Nephron (organoid): Measurements from ENCODE around the gene THRB.

Experiments used
- H3K27ac Mint-ChIP-seq, 3 experiments: 2 replicates each; pipeline ENCODE4 v1.8.0; 2020; ENCODE audit warnings: mixed read lengths in 3 of 3, mild to moderate bottlenecking in 2 of 3, moderate library complexity in 1 of 3
- H3K27me3 Mint-ChIP-seq: 2 replicates; pipeline ENCODE4 v1.8.0; 2021; ENCODE audit warnings: low read depth, mild to moderate bottlenecking, moderate library complexity, mixed read lengths
- H3K36me3 Mint-ChIP-seq: 2 replicates; pipeline ENCODE4 v1.8.0; 2020; ENCODE audit warnings: low read depth, mixed read lengths
- H3K4me1 Mint-ChIP-seq: 2 replicates; pipeline ENCODE4 v1.8.0; 2020; ENCODE audit warnings: mixed read lengths
- H3K4me3 Mint-ChIP-seq, 3 experiments: 2 replicates each; pipeline ENCODE4 v1.8.0; 2020; ENCODE audit warnings: mild to moderate bottlenecking in 3 of 3, mixed read lengths in 3 of 3, moderate library complexity in 2 of 3
- H3K9me3 Mint-ChIP-seq: 2 replicates; pipeline ENCODE4 v1.8.0; 2020; ENCODE audit warnings: mixed read lengths
- TF ChIP-seq, protein P1 (sequence below), 3 experiments: fragments of 200-600 bp; sonication (generic); IDR thresholded peaks; one replicate each; pipeline ENCODE4 v1.5.0; 2021; ENCODE audit warnings: antibody characterized with exemption in 3 of 3; ENCODE audit not compliant: unreplicated experiment in 3 of 3

Gene THRB

DNA sequence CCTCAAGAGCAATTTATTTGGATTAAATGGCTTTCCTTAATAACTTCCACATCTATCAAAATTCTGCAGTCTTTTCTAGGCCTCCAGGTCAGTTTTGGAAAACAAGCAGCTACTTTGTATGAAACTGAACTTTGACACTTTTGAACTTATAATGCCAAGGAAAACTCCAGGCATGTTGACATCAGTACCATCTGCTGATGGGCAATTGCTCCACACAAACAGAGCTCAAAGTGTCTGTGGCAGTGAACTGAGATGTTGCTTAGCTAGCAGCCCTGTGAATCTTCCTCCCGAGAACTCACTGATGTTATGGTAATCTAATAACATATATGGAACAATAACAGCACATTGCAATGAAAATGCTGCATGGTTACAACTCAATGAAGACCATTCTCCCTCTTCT lies 250.2 kb downstream of the THRB start:
- no peak overlapping the region for H3K27ac Mint-ChIP-seq
- H3K4me3 Mint-ChIP-seq = no peak overlapping the region
- H3K27me3 Mint-ChIP-seq = no peaks in the 10 kb centered on the region
- TF ChIP-seq, protein P1, sequence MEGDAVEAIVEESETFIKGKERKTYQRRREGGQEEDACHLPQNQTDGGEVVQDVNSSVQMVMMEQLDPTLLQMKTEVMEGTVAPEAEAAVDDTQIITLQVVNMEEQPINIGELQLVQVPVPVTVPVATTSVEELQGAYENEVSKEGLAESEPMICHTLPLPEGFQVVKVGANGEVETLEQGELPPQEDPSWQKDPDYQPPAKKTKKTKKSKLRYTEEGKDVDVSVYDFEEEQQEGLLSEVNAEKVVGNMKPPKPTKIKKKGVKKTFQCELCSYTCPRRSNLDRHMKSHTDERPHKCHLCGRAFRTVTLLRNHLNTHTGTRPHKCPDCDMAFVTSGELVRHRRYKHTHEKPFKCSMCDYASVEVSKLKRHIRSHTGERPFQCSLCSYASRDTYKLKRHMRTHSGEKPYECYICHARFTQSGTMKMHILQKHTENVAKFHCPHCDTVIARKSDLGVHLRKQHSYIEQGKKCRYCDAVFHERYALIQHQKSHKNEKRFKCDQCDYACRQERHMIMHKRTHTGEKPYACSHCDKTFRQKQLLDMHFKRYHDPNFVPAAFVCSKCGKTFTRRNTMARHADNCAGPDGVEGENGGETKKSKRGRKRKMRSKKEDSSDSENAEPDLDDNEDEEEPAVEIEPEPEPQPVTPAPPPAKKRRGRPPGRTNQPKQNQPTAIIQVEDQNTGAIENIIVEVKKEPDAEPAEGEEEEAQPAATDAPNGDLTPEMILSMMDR (IDR thresholded peaks at IDR 0.05; ENCODE audit: unreplicated experiment in 3 of 3) = no peak
- H3K9me3 Mint-ChIP-seq = no peaks in the 10 kb centered on the region
- peaks cover 24% of the 10 kb centered on the region for H3K4me1 Mint-ChIP-seq
- no peaks in the 10 kb centered on the region for H3K36me3 Mint-ChIP-seq

DNA sequence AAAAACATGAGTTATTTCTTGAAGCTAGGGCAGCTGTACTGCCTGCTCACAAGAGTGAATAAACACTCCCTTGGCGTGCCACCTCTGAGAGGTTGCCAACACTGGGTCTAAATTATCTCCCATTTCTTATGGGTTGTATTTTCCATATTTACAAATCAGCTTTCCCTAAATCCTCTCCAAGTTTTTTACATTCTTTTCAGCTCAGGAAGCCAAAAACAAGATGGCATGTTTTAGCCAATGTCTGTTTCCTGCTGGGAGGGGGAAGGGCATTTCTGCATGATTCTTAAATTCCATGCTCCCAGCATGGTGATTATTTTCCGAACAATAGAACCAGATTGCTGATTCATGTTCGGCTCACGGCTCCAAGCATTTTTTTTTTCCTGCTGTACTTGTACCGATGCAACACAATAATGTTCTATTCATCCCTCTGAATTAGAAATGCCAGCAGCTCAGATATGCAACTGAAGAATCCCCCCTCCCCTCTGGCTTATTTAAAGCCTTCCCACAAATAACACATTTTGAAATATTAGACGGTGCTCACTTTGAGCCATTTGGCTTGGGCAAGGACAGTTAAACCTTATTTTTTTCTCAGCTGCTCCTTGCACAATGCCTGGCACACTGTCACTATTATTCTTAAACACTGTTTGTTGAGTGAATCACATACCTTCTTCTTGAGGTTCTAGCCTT lies 252.5 kb downstream of the THRB start:
- Mint-ChIP-seq H3K27me3 (no peaks in the 10 kb centered on the region), H3K4me1 (peaks cover 29% of the 10 kb centered on the region), H3K27ac (peak overlapping the region in 1 of 3 experiments; percentile 57), H3K36me3 (no peaks in the 10 kb centered on the region), H3K9me3 (no peaks in the 10 kb centered on the region), H3K4me3 (peak overlapping the region in 1 of 3 experiments; percentile 16)
- TF ChIP-seq, protein P1 (IDR thresholded peaks at IDR 0.05; ENCODE audit: unreplicated experiment in 3 of 3) = no peak

DNA sequence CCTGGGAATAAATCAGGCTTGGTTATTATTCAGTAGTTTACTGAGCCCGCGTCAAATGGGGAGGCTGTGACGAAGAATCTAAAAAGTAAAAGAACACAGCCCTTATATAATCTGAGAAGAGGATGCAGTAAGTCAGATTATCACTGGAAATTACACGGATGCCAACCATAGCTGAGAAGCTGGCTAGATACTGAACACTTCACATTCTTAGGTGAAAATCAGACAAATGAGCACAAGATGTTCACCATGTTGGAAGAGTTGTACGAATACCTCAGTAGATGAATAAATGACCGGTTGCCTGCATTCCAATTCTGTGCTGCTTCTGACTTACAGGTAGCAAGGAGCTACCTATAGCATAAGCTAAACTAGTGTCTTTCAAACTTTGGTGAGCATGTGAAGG lies 254.3 kb downstream of the THRB start:
- peaks cover 31% of the 10 kb centered on the region for H3K4me1 Mint-ChIP-seq

DNA sequence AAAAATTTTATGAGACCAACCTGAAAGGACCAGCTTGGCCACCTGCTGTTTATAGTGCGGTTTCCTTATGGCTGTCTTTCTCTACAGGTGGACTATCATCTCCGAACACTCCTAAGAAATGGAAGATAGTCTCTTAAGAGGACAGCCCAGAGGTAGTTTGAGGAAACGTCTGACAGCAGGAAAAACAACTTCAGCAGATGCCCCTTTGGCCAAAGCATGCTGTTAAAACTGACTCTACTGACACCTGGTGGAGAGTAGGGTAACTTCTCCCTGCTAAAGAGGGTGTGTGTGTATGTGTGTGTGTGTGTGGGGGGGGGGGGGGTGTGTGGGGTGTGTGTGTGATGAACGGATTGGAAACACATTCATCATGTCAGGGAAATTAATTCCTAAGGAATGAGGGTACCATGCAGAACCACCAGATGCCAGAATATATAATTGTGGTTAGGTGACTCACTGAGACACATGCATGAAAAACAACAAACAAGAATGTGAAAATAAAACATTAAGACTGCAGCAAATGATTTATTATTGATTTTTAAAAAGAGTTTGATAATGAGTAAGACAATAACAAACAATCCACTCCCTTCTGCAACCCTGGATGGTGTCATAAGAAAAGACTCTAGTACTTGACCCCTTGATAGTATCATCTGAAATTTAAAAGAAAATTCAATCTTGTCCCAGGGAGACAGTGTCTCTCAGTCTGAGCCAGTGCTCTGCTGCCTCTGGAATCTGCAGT lies 256.5 kb downstream of the THRB start:
- Mint-ChIP-seq H3K4me3 (no peak overlapping the region), H3K27ac (no peak overlapping the region), H3K27me3 (no peaks in the 10 kb centered on the region), H3K36me3 (no peaks in the 10 kb centered on the region), H3K9me3 (no peaks in the 10 kb centered on the region), H3K4me1 (peaks cover 35% of the 10 kb centered on the region)
- TF ChIP-seq, protein P1 (IDR thresholded peaks at IDR 0.05; ENCODE audit: unreplicated experiment in 3 of 3) = peak; percentile 47 to 51 (median 50)

More for the DNA sequence above, 254.3 kb downstream of the THRB start:
- TF ChIP-seq, protein P1 (IDR thresholded peaks at IDR 0.05; ENCODE audit: unreplicated experiment in 3 of 3) = no peak
- no peaks in the 10 kb centered on the region for H3K36me3 Mint-ChIP-seq
- H3K9me3 Mint-ChIP-seq = no peaks in the 10 kb centered on the region
- H3K27ac Mint-ChIP-seq = no peak overlapping the region
- no peaks in the 10 kb centered on the region for H3K27me3 Mint-ChIP-seq
- no peak overlapping the region for H3K4me3 Mint-ChIP-seq

DNA sequence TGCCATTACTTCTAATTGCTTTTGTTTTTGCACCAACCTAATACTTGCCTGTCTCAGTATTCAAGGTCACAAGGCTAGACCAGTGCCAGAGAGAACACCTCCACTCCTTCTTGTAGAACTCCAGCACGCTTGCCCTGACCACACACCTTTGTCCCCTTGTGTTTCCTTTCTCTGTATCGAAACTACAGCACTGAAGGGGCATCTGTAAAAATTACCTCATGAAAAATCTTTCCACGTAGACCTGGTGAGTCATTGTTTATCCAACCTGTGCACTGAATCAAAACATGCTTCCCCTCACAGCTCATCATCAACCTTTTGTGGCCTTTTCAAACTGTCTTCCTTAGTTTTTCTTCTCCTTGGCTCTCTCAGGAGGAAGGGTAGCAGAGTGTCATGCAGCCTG lies 259.5 kb downstream of the THRB start:
- peak overlapping the region in 1 of 3 experiments; percentile 46 for H3K27ac Mint-ChIP-seq
- no peak overlapping the region for H3K4me3 Mint-ChIP-seq
- H3K36me3 Mint-ChIP-seq = no peaks in the 10 kb centered on the region
- peaks cover 17% of the 10 kb centered on the region for H3K4me1 Mint-ChIP-seq
- TF ChIP-seq, protein P1 (IDR thresholded peaks at IDR 0.05; ENCODE audit: unreplicated experiment in 3 of 3) = no peak
- H3K9me3 Mint-ChIP-seq = no peaks in the 10 kb centered on the region
- peaks cover 5% of the 10 kb centered on the region for H3K27me3 Mint-ChIP-seq
